DMS53 treated with DMSO at 0.1 percent for 48 hours (cell line): ENCODE results near the gene THAP11.
"Not testable (repeated sequence)": the region's sequence is repeated elsewhere in the genome, so short reads cannot be mapped to it uniquely, and the experiment has no call there.

Experiments used
- DNase-seq: peaks from one replicate; lab custom pipeline; 2025; ENCODE audit not compliant: unreplicated experiment; lab: John Stamatoyannopoulos, UW

THAP11 gene

DNA sequence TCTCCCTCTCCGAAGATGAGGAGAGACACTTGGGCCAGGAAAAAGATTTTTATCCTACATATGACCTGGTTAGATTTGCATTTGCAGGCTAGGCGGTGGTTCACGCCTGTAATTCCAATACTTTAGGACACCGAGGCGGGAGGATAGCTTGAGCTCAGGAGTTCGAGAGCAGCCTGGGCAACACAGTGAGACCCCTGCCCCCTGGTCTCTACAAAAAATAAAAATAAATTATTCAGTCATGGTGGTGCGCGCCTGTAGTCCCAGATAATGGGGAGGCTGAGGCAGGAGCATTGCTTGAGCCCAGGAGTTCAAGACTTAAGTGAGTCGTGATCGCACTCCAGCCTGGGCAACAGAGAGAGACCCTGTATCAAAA is 7.9 kb upstream of the THAP11 start:
- no peak for DNase-seq

DNA sequence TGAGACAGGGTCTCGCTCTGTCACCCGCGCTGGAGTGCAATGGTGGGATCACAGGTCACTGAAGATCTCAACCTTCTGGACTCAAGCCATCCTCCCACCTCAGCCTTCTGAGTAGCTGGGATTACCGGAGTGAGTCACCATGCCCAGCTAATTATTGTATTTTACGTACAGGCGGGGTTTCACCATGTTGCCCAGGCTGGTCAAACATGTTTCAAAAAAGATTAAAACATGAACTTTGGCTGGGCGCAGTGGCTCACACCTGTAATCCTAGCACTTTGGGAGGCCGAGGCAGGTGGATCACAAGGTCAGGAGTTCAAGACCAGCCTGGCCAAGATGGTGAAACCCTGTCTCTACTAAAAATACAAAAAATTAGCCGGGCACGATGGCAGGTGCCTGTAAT is 4.9 kb upstream of the THAP11 start:
- not testable (repeated sequence) for DNase-seq

DNA sequence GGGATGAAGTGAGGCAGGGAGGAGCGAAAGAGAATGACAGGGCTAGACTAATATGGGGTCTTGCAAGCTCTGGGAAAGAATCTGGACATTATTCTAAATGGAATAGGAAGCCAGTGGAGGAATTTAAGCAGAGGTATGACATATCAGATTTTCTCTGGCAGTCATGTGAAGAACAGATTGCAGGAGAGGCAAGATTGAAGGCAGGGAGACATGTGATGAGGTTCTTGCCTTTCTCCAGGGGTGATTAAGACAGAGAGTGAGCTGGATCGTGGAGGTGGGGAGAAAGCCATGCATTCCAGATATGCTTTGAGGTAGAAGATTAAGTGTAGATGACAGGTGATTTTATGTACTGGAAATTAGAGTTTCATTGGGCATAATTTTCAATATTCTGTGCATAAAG is 4.3 kb upstream of the THAP11 start:
- no peak for DNase-seq

DNA sequence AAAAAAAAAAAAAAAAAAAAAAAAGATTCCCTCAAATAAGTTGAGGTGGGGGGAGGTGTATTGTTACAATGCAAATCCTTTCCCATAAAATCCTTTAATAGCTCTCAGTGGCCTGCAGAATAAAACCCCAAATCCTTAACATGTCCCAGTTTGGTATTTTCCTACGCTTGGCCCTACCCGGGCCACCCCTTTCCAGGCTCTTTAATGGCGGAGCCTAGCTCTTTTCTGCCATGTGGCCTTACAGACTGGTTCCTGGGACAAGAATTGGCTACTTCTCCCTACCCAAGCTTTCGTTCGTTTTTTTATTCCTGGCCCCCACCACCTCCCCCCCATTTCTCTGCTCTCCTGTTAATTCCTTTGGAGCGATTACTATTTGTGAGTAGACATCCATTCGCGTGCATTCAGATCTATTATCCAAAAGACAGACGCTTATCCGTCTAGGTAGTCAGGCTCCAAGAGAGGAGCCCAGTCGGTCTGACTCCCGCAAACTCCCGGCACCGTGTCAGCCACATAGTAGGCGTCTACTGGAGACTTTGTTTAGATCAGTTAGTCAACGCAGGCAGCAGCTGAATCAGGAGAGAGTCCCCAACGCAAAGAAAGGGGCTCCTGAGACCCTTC is 813 bp upstream of the THAP11 start:
- no peak for DNase-seq

DNA sequence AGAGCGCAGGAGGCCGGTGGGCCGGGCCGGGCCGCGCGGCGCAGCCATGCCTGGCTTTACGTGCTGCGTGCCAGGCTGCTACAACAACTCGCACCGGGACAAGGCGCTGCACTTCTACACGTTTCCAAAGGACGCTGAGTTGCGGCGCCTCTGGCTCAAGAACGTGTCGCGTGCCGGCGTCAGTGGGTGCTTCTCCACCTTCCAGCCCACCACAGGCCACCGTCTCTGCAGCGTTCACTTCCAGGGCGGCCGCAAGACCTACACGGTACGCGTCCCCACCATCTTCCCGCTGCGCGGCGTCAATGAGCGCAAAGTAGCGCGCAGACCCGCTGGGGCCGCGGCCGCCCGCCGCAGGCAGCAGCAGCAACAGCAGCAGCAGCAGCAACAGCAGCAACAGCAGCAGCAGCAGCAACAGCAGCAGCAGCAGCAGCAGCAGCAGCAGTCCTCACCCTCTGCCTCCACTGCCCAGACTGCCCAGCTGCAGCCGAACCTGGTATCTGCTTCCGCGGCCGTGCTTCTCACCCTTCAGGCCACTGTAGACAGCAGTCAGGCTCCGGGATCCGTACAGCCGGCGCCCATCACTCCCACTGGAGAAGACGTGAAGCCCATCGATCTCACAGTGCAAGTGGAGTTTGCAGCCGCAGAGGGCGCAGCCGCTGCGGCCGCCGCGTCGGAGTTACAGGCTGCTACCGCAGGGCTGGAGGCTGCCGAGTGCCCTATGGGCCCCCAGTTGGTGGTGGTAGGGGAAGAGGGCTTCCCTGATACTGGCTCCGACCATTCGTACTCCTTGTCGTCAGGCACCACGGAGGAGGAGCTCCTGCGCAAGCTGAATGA is 606 bp downstream of the THAP11 start:
- peak; percentile 4 for DNase-seq

DNA sequence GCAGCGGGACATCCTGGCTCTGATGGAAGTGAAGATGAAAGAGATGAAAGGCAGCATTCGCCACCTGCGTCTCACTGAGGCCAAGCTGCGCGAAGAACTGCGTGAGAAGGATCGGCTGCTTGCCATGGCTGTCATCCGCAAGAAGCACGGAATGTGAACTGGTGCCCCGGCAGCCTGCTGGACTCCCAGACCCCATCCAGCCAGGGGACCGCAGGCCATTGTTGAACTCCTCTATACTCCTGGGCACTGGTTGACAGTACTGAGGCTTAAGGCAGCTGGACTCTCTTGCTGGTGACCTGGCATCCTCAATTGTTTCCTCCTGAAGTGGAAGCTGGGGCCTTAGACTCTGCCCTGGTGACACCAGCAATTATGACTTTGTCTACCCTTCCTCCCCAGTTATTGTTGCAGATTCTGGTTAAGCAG is 1.2 kb downstream of the THAP11 start:
- DNase-seq = no peak

DNA sequence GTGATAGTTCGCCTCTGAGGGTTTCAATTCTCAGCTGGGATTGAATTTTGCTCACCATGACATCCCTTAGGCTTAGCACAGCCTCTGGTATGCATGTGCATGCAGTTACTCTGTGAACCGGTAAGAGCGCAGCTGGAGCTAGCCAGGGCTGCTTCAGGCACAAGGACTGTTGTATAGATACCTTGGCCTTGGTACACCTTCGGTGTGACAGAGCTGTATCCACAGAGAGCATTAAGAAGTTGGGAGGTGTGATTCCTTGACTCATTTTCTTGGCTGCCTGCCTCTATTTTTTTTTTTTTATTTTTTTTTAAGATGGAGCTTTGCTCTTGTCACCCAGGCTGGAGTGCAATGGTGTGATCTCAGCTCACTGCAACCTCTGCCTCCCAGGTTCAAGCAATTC is 2.4 kb downstream of the THAP11 start:
- no peak for DNase-seq

DNA sequence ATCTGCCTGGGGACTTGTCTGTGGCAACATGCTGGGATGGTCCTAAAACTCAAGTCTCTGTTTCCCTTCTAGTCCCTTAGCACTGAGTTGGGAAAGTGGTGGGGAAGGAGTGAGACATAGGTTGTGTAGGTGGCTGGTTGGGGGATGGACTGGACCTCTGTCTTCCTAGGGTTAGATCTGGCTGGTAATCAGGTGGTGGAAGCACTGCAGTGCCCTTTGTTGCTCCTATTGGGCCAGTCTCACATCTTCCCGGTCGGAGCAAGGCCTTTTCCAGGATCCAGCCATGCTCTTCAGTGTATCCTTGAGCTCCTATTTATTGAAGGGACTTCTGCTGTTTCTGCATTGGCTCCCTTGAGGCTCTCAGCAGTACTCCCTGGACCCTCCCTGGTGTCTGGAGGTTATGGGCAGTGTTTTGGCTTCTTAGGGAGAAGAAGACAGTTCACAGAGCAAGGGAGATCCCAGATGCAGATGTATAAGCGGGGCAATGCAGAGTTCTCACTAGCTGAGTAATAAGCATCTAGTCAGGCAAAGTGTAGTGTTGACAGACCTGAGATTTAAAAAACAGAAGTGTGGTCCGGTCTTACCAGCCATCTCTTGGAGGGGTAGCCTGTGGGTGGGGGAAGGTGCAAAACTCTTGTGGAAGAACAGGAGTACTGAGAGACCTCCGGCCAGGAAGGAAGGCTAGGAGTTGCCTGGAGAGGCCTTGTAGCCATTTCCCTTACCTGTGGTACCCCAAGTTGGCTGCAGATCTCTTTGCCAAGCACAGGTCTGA is 3.4 kb downstream of the THAP11 start:
- DNase-seq = no peak

DNA sequence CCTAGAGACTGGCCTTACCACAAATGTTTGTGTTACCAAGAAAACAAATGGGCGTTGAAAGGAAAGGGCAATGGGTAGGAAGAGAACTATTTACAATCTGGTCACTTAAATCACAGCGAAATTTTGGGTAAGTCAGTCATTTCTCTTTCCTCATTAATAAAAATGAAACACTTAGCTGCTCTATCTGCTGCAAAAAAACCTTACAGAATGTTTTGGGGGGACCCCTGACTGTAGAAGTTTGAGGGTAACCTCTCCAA is 3.9 kb downstream of the THAP11 start:
- DNase-seq = no peak

DNA sequence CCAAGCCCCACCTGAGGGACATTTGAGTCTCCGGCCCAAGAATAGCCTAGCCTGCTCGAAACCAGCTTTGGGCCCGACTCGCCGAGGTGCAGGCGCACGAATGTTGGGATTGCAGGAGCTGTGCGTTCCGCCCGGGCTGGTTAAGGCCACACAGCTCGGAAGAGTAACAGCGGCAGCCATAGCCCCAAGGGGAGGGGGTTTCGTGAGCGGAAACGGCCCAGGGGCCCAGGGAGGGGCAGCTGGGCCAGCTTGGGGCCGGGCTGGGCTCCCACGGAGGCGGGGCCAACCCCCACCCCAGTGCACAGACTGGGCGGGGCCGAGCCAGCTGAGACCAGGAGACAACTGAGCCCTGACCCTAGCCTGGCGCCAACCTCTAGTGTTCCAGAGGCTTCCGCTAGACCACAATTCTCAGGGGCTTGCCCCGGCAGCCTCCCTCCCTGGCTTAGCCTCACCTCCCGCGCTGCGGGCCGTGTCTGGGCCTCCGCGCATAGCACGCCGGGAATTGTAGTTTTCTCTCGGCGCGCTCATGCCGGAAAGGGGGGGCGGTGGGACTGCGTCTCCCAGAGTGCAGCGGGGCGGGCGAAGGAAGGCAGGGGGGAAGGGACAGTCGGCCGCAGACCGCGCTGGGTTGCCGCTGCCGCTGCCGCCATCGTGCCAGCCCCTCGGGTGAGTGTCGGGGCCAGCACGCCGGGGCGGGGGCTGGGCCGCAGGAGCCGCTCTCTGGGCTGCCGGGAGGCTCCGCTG is 4.4 kb downstream of the THAP11 start, which contains the start of gene NUTF2:
NUTF2 (plus strand) TSS at position 614 of the 744 bp plus-strand sequence. CDS start 18,198 bp downstream, outside the sequence.
- peak; percentile 77 for DNase-seq

DNA sequence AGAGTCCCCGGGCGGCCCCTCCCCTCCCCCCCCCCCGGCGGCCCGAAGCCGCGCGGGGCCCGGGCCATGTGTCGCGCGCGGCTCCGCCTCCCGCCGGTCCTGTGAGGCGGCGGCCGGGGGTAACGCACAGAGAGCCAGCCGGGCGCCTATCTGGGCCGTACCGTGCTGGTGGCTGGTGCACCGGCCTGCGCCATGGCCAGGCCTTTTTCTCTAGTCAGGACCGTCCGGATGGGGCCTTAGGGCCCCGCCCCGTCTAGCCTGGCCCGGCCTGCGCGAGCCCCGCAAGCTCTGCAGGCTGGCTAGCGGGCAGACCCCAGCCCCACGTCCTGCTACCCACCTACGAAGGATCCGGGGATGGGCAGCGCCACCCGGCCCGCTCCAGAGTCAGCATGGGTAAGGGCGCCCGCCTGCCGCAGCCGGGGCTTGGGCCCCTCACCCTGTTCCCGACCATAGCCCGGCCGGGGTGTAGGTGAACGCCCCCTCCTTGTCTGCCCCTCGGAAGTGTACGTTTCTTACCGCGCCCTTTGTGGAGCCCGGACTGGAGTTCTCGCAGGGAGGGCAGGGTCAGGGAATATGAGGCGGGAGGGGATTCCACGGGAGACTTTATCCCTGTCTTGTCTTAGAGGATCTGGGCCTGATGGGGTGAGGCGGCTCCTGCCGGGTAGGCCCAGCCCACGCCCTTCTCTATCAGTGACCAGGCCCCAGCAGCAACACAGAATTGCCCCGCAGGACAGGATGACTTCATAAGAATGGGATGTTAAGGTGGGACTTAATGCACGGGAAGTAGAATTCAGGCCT is 5.1 kb downstream of the THAP11 start, which contains the start of gene CENPT:
CENPT (minus strand) TSS at position 630 of the 798 bp plus-strand sequence. CDS start 13,834 bp downstream, outside the sequence.
- no peak for DNase-seq

DNA sequence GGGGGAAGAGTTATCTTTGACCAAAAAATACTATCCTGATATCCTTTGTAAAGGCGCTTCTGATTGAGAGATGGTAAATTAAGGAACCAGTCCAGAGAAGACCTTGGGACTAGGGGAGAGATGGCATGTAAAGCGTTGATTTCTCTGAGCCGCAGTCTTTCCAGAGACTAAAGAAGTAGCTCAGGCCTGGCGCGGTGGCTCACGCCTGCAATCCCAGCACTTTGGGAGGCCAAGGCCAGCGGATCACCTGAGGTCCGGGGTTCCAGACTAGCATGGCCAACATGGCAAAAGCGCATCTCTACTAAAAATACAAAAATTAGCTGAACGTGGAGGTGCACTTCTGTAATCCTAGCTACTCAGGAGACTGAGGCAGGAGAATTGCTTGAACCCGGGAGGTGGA is 6.0 kb downstream of the THAP11 start:
- no peak for DNase-seq

DNA sequence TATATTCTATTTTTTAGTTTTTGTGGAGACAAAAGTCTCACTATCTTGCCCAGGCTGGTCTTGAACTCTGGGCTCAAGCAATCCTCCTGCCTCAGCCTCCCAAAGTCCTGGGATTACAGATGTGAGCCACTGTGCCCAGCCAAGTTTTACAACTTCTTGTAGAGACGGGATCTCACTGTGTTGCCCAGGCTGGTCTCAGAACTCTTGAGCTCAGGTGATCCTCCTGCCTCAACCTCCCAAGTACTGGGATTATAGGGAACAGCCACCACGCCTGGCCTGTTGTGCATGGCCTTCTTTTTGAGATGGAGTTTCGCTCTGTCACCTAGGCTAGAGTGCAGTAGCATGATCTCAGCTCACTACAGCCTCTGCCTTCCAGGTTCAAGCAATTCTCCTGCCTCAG is 11.6 kb downstream of the THAP11 start:
- DNase-seq = no peak

DNA sequence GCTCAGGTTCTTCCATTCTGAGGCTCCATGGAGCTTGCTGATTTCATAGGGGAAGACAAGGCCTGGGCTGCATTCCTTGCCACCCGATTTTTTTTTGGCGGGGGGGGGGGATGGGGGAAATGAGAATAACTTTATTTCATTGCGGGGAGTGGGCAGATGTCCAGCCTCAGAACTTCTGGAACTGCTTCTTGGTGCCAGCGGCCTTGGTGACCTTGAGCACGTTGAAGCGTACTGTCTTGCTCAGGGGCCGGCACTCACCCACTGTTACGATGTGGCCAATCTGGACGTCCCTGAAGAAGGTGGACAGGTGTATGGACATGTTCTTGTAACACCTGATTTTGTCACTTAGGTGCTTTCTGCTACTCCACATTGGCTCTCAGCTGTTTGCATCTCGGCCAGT is 13.7 kb downstream of the THAP11 start:
- DNase-seq = no peak

DNA sequence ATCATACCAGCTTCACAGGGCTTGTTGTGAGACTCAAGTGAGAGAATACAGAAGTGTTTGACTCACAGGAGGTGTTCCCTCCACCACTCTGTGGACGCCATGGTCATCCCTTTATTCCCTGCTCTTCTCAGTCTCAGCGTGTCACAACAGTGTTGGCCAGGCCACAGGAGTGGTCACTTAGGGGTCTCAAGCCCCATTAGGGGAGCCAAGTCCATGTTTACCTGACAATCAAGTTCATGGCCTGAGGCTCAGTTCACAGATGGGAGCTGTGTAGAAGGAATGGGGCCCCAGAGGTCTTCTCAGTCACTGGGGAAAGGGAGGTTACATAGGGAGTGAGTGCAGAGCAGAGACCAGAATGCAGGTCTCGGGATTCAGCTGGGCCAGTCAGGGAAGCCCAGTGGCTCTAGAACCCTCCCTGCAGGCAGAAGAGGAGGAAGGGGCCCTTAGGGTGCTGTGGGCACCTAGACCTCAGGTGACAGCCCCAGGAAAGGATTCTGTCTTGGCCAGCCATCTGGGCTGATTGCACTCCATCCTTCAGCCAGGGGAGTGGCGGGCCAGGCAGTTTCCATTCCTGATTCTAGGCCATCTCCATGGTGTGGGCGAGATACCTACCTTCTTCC is 14.9 kb downstream of the THAP11 start:
- DNase-seq = no peak

DNA sequence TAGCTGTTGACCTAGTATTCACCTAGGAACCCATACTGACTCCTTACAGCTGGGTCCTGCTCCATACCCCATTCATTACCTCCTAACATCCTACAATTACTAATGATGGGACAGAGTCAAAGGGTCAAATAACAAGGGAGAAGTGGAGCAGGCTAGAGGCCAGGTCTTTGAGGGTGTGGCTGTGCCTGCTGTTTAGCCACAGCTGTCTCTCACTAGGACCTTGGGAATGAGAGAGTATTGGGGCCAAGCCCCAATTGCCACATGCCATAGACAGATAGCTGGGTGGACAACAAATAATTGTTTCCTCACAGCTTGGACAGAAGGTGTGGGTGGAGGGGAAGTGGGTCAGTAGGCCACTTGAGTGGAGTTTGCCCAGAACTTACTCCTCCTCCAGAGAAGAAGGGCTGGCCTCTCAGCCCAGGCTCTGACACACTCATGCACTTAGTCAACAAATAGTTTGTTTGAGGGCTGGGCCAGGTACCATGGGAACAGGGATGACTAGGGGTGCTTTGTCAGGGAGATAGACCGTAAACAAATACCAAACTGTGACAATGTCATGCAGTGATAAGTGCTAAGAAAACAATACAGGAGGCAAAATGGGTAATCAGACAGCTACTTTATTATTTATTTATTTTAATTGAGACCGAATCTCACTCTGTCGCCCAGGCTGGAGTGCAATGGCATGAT is 15.6 kb downstream of the THAP11 start:
- DNase-seq = peak; percentile 88

DNA sequence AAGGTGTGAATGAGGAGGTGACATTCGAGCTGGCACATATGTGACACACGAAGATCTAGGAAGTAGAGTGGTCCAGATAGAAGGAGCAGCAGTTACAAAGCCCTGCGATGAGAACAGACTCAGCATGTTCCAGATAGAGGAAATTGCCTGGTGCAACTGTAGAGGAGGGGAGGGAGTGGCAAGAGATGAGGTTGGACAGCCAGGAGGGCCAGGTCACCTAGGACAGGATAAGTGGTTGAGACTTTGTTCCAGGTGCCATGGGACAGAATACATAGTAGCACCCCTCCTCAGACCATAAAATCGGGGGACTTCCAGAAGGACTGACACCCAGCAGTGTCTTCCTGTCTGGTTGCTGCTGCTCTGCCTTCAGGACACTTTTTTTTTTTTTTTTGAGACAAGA is 16.4 kb downstream of the THAP11 start:
- DNase-seq = no peak

DNA sequence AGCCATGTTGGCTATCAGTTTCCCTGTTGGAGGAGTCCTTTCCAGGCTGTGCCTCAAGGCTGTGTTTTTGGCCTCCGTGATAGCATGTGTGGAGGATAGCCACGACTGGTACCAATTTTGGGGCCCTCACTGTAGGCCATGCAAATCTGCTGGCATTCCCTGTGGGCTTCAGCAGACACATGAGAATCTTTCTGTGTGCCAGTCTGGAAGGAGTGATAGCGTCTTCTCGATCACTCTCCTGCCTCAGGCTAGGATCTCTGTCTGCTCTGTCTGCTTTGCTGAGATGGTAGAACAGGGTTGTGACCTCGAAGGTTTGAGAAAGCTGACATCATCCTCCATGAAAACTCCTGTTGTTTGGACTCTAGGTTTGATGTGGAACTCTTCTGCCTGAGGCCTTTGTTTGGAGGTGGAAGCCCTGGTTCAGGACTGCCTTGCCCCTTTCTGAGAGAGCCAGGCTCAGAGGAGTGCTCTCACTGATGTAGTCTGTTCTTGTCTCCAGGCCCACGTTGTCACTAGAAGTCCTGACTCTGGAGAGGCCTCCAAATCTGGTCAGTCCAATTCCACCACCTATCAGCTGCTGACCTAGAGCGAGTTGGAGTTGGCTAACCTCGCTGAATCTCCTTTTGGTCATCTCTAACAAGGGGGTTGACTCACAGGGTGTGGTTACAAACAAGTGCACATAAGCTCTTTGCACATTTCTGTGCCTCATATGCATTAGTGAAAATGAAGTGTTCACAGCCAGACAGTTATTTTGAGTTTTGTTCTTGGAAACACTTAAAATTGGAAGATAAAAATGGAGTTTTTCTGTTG is 18.7 kb downstream of the THAP11 start:
- DNase-seq = no peak

DNA sequence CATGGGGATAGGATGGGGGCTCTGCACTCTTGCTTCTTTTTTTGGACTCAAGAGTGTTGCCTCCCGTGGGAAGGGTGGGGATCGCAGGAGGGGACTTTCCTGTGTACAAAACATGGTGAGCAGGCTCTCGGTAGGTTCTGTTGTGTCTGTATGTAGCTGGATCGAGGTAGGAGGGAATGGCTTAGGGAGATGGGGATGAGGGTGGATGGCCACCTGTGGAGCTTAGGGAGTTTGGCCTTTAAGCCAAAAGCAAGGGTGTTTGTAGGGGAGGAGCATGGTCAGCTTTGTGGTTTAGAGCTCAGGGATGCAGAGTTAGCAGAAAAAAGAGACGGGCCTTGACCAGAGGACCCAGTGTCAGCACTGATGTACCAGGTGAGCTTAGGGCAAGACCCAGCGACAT is 19.8 kb downstream of the THAP11 start:
- no peak for DNase-seq
